Activated CD4-positive, alpha-beta T cell treated with anti-CD3 and anti-CD28 coated beads, Interleukin-2, amount 10 ng/mL, durations not matched to agents 24 days and 14 days (primary cell): ENCODE data around the gene DNMBP. TPM values are rescaled to one million over a fixed set of nuclear protein-coding genes. Genes with fewer than 3 reads are reported as not detected.
"Not testable (repeated sequence)": the region's sequence is repeated elsewhere in the genome, so short reads cannot be mapped to it uniquely, and the experiment has no call there.

Experiments
- DNase-seq: peaks from one replicate; pipeline ENCODE4 v3.0.0; 2022
- H3K27ac Mint-ChIP-seq: one replicate; pipeline ENCODE4 v1.8.0; 2022; ENCODE audit warnings: mild to moderate bottlenecking, mixed read lengths
- H3K27me3 Mint-ChIP-seq: one replicate; pipeline ENCODE4 v1.8.0; 2022; ENCODE audit warnings: mixed read lengths
- H3K36me3 Mint-ChIP-seq: one replicate; pipeline ENCODE4 v1.8.0; 2022; ENCODE audit warnings: low read depth, mild to moderate bottlenecking, mixed read lengths
- H3K4me1 Mint-ChIP-seq: one replicate; pipeline ENCODE4 v1.8.0; 2021; ENCODE audit warnings: mixed read lengths
- H3K4me3 Mint-ChIP-seq: one replicate; pipeline ENCODE4 v1.8.0; 2022; ENCODE audit warnings: mild to moderate bottlenecking, moderate library complexity, mixed read lengths
- H3K9me3 Mint-ChIP-seq: one replicate; pipeline ENCODE4 v1.8.0; 2021; ENCODE audit warnings: mixed read lengths
- intact Hi-C: fragments of 100-400 bp; cut with micrococcal nuclease; formaldehyde crosslinking; loops from one replicate; pipeline ENCODE4 v1.15.1; 2023
- total RNA-seq: library from RNA; stranded (reverse); gene quantifications from 2 replicates; pipeline ENCODE4 v1.2.3, GENCODE V29; 2022

Gene DNMBP
- total RNA-seq, 1 donor from 2014 or later: 1.3 TPM

DNA sequence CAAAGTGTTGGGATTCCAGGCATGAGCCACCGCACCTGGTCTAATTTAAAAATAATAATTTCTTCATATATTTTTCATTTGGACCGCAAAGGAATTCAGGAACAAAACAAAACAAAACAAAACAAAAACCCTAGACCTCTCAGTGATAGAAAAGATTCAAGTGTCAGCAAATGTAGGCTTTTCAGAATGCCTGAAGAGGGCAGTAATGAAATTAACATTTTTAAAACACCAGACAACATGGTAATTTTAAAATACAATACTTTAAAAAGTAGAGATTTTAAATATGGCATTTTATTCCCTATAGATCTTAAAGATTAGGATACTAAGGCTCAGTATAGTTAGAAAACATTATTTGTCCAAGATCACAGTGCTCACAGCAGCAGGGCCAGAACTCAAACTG is 36.6 kb downstream of the DNMBP start:
- Mint-ChIP-seq H3K9me3 (no peaks in the 10 kb centered on the region), H3K36me3 (peaks cover 3% of the 10 kb centered on the region), H3K4me1 (no peaks in the 10 kb centered on the region), H3K27me3 (no peaks in the 10 kb centered on the region), H3K4me3 (no peak overlapping the region), H3K27ac (no peak overlapping the region)
- DNase-seq: no peak
- intact Hi-C loops: no loop called here

GRCh38 chr10:99967961-99968360 is 41.8 kb downstream of the DNMBP start:
- intact Hi-C loops: no loop called here
- DNase-seq: no peak

GRCh38 chr10:99966306-99966705 is 43.4 kb downstream of the DNMBP start:
- intact Hi-C loops: no loop called here
- no peaks in the 10 kb centered on the region for H3K9me3 Mint-ChIP-seq
- peaks cover 6% of the 10 kb centered on the region for H3K4me1 Mint-ChIP-seq
- no peak overlapping the region for H3K4me3 Mint-ChIP-seq
- H3K27ac Mint-ChIP-seq: no peak overlapping the region
- H3K27me3 Mint-ChIP-seq: no peaks in the 10 kb centered on the region
- no peak for DNase-seq
- H3K36me3 Mint-ChIP-seq: peaks cover 3% of the 10 kb centered on the region

More at GRCh38 chr10:99967961-99968360, 41.8 kb downstream of the DNMBP start:
- no peaks in the 10 kb centered on the region for H3K9me3 Mint-ChIP-seq
- no peak overlapping the region for H3K4me3 Mint-ChIP-seq
- no peak overlapping the region for H3K27ac Mint-ChIP-seq
- H3K27me3 Mint-ChIP-seq: no peaks in the 10 kb centered on the region
- peaks cover 6% of the 10 kb centered on the region for H3K4me1 Mint-ChIP-seq
- peaks cover 3% of the 10 kb centered on the region for H3K36me3 Mint-ChIP-seq

DNA sequence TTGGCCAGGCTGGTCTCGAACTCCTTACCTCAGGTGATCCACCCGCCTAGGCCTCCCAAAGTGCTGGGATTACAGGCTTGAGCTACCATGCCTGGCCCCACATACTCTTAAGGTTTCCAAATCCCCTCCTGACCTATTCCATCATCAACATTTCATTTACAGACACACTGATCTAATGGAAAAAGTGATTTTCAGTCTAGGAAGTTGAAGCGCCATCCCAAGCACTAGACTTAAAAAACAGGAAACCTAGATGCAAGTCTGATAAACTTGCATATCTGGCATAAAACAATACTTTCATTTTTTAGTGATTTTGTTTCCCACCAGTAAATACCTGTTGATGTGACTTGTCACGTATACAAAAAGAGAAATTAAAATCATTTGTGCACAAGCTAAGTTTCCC is 44.0 kb downstream of the DNMBP start:
- Mint-ChIP-seq H3K27me3 (no peaks in the 10 kb centered on the region), H3K27ac (no peak overlapping the region), H3K36me3 (peaks cover 3% of the 10 kb centered on the region), H3K4me3 (no peak overlapping the region), H3K4me1 (peaks cover 6% of the 10 kb centered on the region), H3K9me3 (no peaks in the 10 kb centered on the region)
- intact Hi-C loops: no loop called here
- no peak for DNase-seq

DNA sequence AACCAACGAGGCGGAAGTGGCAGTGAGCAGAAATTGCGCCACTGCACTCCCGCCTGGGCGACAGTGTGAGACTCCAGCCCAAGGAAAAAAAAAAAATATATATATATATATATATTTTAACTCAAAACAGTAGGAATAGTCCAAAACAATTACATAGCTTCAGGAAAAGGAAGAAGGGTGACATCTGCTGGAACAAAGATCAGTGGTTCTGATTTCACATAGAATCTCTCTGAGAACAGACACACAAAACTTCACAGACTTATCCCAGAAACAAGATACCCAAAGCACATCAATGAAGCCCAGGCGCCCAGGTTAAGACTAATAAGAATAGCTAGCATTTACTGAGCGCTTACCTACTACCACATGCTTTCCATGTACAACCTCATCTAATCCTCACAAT is 45.0 kb downstream of the DNMBP start:
- no peaks in the 10 kb centered on the region for H3K27me3 Mint-ChIP-seq
- peaks cover 6% of the 10 kb centered on the region for H3K4me1 Mint-ChIP-seq
- intact Hi-C loops: no loop called here
- no peaks in the 10 kb centered on the region for H3K36me3 Mint-ChIP-seq
- H3K4me3 Mint-ChIP-seq: no peak overlapping the region
- H3K9me3 Mint-ChIP-seq: no peaks in the 10 kb centered on the region
- DNase-seq: no peak
- H3K27ac Mint-ChIP-seq: no peak overlapping the region

DNA sequence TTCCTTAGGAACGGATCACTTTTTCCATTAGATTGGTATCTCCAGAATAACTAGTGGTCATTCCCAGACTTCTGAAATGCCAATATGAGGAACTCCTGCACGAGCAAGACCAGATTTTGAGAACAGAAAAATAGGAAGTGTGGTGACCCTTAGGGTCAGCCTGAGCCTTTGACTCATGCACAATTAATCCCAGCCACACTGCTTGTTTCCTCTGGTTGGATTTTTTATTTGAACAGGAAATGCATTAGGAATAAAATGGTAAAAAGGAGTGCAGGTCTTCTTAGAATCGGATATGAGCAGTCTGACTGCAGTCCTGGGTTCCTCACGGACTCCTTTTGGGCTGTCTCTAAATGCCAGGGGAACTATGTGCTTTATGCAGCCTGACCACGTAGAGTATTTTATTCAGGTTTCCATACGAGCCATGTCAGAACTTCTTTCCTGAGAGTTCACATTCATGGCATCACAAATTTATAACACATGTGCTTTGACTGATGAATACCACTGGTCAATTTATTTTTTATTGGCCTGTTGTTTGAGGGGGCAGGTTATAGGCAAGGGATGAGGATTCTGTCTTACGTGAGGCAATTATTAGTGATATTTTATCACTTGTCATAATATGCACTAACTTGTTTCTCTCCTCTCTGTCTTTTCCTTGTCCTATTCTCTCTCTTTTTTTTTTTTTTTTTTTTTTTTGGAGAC is 46.1 kb downstream of the DNMBP start:
- H3K27ac Mint-ChIP-seq, DNase-seq, H3K4me3 Mint-ChIP-seq, H3K9me3 Mint-ChIP-seq, H3K4me1 Mint-ChIP-seq, intact Hi-C loops, H3K36me3 Mint-ChIP-seq, H3K27me3 Mint-ChIP-seq: not testable (repeated sequence)

DNA sequence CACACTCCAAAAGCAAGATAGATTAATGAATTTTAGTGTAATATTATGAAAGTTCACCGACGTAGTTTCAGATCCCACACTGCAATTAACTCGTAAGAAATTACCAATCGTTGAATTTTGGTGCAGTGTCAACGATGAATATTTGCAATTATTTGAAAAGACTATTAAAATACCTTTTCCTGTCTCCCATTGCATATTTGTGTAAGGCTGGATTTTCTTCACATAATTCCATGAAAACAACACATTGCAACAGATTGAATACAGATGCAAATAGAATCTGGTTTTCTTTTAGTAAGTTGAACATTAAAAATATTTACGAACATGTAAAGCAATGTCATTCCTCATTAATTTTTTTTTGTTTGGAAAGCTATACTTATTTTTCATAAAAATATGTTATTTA is 50.9 kb downstream of the DNMBP start:
- Mint-ChIP-seq H3K36me3 (no peaks in the 10 kb centered on the region), H3K27ac (no peak overlapping the region), H3K9me3 (no peaks in the 10 kb centered on the region), H3K4me1 (no peaks in the 10 kb centered on the region), H3K4me3 (no peak overlapping the region), H3K27me3 (no peaks in the 10 kb centered on the region)
- no peak for DNase-seq
- intact Hi-C loops: no loop called here

GRCh38 chr10:99958302-99958701 is 51.4 kb downstream of the DNMBP start:
- Mint-ChIP-seq H3K27me3 (no peaks in the 10 kb centered on the region), H3K4me3 (no peak overlapping the region), H3K27ac (no peak overlapping the region), H3K4me1 (no peaks in the 10 kb centered on the region), H3K36me3 (no peaks in the 10 kb centered on the region), H3K9me3 (no peaks in the 10 kb centered on the region)
- intact Hi-C loops: no loop called here
- DNase-seq: no peak

DNA sequence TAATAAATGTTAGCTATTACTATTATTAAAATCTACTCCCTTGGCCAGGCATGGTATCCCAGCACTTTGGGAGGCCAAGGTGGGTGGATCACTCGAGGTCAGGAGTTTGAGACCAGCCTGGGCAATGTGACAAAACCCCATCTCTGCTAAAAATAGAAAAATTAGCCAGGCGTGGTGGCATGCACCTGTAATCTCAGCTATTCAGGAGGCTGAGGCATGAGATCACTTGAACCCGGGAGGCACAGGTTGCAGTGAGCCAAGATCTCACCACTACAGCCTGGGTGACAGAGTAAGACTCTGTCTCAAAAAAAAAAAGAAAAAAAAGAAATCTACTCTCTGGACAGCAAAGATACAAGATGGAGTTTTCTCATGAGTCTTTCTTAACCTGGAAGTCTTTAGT is 56.2 kb downstream of the DNMBP start:
- H3K27me3 Mint-ChIP-seq, intact Hi-C loops, H3K4me1 Mint-ChIP-seq, H3K4me3 Mint-ChIP-seq, H3K36me3 Mint-ChIP-seq, H3K9me3 Mint-ChIP-seq, H3K27ac Mint-ChIP-seq, DNase-seq: not testable (repeated sequence)

DNA sequence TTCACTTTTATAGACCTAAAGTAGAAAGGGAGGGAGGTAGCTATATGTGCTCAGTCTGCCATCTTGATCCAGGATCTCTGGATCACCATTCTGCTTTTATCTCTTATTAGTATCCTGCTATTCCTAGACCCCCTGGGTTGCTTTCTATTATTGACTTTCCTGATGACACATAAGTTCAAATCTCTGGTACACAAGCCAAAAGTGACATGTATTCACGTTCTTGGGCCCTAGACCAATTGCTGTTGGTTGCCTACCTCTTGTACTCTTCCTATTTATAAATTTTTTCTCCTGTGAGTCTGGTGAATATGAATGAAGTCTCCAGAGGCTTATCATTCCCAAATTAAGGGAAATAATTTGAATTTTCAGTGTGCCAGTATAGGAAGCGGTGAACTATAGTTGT is 56.9 kb downstream of the DNMBP start:
- Mint-ChIP-seq H3K9me3 (peaks cover 7% of the 10 kb centered on the region), H3K4me3 (no peak overlapping the region)
- intact Hi-C loops: no loop called here

DNA sequence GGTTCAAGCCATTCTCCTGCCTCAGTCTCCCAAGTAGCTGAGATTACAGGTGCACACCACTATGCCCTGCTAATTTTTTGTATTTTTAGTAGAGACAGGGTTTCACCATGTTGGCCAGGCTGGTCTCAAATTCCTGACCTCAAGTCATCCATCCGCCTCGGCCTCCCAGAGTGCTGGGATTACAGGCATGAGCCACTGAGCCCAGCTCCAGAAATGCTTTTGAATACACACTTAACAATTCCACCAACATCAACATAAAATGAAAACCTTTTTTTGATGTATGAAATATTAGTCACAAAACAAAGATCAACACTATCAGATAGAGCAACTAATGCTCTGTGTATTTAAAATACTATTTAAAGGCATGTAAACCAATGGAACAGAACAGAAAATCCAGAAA is 63.7 kb downstream of the DNMBP start:
- H3K9me3 Mint-ChIP-seq, DNase-seq, intact Hi-C loops, H3K27me3 Mint-ChIP-seq, H3K4me3 Mint-ChIP-seq, H3K36me3 Mint-ChIP-seq, H3K27ac Mint-ChIP-seq, H3K4me1 Mint-ChIP-seq: not testable (repeated sequence)

More for the DNA sequence above, 56.9 kb downstream of the DNMBP start:
- Mint-ChIP-seq H3K4me1 (no peaks in the 10 kb centered on the region), H3K27ac (no peak overlapping the region), H3K27me3 (no peaks in the 10 kb centered on the region), H3K36me3 (no peaks in the 10 kb centered on the region)
- DNase-seq: no peak

GRCh38 chr10:99945263-99945662 is 64.5 kb downstream of the DNMBP start:
- Mint-ChIP-seq H3K27ac (no peak overlapping the region), H3K9me3 (no peaks in the 10 kb centered on the region), H3K4me3 (no peak overlapping the region), H3K36me3 (no peaks in the 10 kb centered on the region), H3K4me1 (no peaks in the 10 kb centered on the region), H3K27me3 (peaks cover 3% of the 10 kb centered on the region)
- DNase-seq: no peak
- intact Hi-C loops: no loop called here

DNA sequence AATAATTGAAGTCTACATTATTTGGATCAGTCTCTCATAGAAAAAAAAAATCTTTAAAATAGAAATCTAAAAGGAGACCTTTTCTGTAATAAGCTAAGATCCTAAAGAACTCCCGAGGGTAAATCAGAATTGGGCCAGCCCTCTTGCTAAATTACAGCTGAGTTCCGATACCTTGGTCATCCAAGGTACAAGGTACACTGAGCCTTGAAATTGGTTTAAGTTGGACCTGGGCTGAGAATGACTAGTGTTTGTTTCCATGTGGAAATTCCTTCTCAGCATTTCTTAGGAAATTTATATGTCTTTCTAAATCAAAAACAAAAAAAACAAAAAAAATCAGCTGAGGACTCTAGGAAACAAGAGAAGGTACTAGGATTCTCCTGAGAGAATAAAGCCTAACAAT is 64.9 kb downstream of the DNMBP start:
- Mint-ChIP-seq H3K27me3 (peaks cover 3% of the 10 kb centered on the region), H3K4me1 (no peaks in the 10 kb centered on the region), H3K27ac (no peak overlapping the region), H3K9me3 (no peaks in the 10 kb centered on the region), H3K36me3 (no peaks in the 10 kb centered on the region), H3K4me3 (no peak overlapping the region)
- DNase-seq: no peak
- intact Hi-C loops: no loop called here

- H3K36me3 Mint-ChIP-seq: no peaks in the 10 kb centered on the region
- no peak for DNase-seq
- intact Hi-C loops: no loop called here
Measured at GRCh38 chr10:99943908-99944307, 65.8 kb downstream of the DNMBP start.

More at GRCh38 chr10:99943908-99944307, 65.8 kb downstream of the DNMBP start:
- no peaks in the 10 kb centered on the region for H3K4me1 Mint-ChIP-seq
- no peaks in the 10 kb centered on the region for H3K9me3 Mint-ChIP-seq
- peaks cover 3% of the 10 kb centered on the region for H3K27me3 Mint-ChIP-seq
- no peak overlapping the region for H3K4me3 Mint-ChIP-seq
- no peak overlapping the region for H3K27ac Mint-ChIP-seq
